CD4-positive, alpha-beta T cell treated with Interleukin-17A for 1 hour (primary cell): Measurements from ENCODE around the gene SLC44A2.

ENCODE experiments used
- DNase-seq: peaks from one replicate; pipeline ENCODE4 v3.0.0-alpha.2; 2020

SLC44A2 gene

GRCh38 chr19:10617409-10618121 lies 7.8 kb upstream of the SLC44A2 start:
- DNase-seq: no peak

GRCh38 chr19:10618846-10619245 lies 6.5 kb upstream of the SLC44A2 start:
- DNase-seq: no peak

- DNase-seq: no peak
Observed at GRCh38 chr19:10620786-10621185, 4.6 kb upstream of the SLC44A2 start.

- DNase-seq: no peak
Observed at GRCh38 chr19:10621966-10622365, 3.4 kb upstream of the SLC44A2 start.

- DNase-seq: peak; percentile 34
Observed at GRCh38 chr19:10624585-10624984, 768 bp upstream of the SLC44A2 start.

- DNase-seq: no peak
Observed at GRCh38 chr19:10625762-10626138, 397 bp downstream of the SLC44A2 start.

GRCh38 chr19:10631874-10632273 lies 6.5 kb downstream of the SLC44A2 start:
- DNase-seq: no peak

GRCh38 chr19:10634430-10634829 lies 9.1 kb downstream of the SLC44A2 start:
- DNase-seq: no peak

- no peak for DNase-seq
Observed at GRCh38 chr19:10634963-10635362, 9.6 kb downstream of the SLC44A2 start.

- DNase-seq: no peak
Observed at GRCh38 chr19:10636304-10636972, 11.1 kb downstream of the SLC44A2 start.

GRCh38 chr19:10637894-10638293 lies 12.5 kb downstream of the SLC44A2 start:
- DNase-seq: no peak

GRCh38 chr19:10639836-10640235 lies 14.5 kb downstream of the SLC44A2 start:
- no peak for DNase-seq

GRCh38 chr19:10640361-10640760 lies 15.0 kb downstream of the SLC44A2 start:
- no peak for DNase-seq

- DNase-seq: no peak
Observed at GRCh38 chr19:10641248-10641647, 15.9 kb downstream of the SLC44A2 start.

- no peak for DNase-seq
Observed at GRCh38 chr19:10642473-10643171, 17.3 kb downstream of the SLC44A2 start.

- DNase-seq: no peak
Observed at GRCh38 chr19:10643172-10643967, 18.0 kb downstream of the SLC44A2 start.

GRCh38 chr19:10643968-10644259 lies 18.6 kb downstream of the SLC44A2 start:
- DNase-seq: no peak

- peak; percentile 85 for DNase-seq
Observed at GRCh38 chr19:10644260-10645007, 19.1 kb downstream of the SLC44A2 start.

GRCh38 chr19:10646456-10647159 lies 21.3 kb downstream of the SLC44A2 start:
- DNase-seq: no peak

- no peak for DNase-seq
Observed at GRCh38 chr19:10648360-10648759, 23.0 kb downstream of the SLC44A2 start.

GRCh38 chr19:10651851-10652250 lies 26.5 kb downstream of the SLC44A2 start:
- no peak for DNase-seq

GRCh38 chr19:10653482-10653731 lies 28.1 kb downstream of the SLC44A2 start:
- no peak for DNase-seq
